ENCODE measurements around the gene PARP1.
"Not testable (repeated sequence)": the region's sequence is repeated elsewhere in the genome, so short reads cannot be mapped to it uniquely, and the experiment has no call there.

The PARP1 gene

GRCh38 chr1:226429858-226430715 is 22.2 kb upstream of the PARP1 start:
- in situ Hi-C loops (cut with MboI; ENCODE audit: low sequenced_read_pairs) = loop anchor here (10.0 kb wide), 1 partner anchor 65 kb away; no protein-coding TSS in a partner anchor

- in situ Hi-C loops (cut with MboI; ENCODE audit: low sequenced_read_pairs) = no loop called here
Measured at GRCh38 chr1:226428791-226429461, 21.0 kb upstream of the PARP1 start.

DNA sequence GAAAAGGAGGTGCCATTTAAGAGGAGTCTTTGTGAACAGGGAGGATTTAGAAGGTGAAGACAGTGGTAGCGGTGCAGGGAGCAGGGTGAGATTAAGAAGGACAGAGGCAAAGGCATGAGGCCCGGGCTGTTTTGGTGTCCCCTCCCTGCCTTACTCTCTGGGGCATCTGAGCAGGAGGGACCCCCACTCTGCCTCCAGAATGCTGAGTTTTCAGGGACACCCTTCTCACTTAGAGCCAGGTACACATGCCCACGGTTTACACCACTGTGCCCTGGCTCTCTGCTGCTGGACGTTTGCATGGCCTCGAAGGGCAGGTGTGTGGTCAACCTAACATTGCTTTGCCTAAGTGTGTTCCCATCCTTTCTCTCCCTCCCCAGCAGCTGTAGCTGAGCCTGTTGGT is 20.5 kb upstream of the PARP1 start:
- in situ Hi-C loops (cut with MboI; ENCODE audit: low sequenced_read_pairs) = no loop called here

GRCh38 chr1:226427131-226427530 is 19.2 kb upstream of the PARP1 start:
- in situ Hi-C loops (cut with MboI; ENCODE audit: low sequenced_read_pairs) = no loop called here

- in situ Hi-C loops (cut with MboI; ENCODE audit: low sequenced_read_pairs) = not testable (repeated sequence)
Measured at GRCh38 chr1:226426395-226426794, 18.5 kb upstream of the PARP1 start.

DNA sequence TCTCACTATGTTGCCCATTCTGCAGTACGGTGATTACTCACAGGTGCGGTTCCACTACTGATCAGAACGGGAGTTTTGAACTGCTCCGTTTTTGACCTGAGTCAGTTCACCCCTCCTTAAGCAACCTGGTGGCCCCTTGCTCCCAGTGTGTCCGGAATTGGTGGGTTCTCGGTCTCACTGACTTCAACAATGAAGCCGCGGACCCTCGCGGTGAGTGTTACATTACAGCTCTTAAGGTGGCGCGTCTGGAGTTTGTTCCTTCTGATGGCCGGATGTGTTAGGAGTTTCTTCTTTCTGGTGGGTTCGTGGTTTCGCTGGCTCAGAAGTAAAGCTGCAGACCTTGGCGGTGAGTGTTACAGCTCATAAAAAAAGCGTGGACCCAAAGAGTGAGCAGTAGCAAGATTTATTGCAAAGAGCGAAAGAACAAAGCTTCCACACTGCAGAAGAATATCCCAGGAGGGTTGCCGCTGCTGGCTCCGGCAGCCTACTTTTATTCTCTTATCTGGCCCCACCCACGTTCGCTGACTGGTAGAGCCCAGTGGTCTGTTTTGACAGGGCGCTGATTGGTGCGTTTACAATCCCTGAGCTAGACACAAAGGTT is 17.6 kb upstream of the PARP1 start:
- in situ Hi-C loops (cut with MboI; ENCODE audit: low sequenced_read_pairs) = no loop called here

DNA sequence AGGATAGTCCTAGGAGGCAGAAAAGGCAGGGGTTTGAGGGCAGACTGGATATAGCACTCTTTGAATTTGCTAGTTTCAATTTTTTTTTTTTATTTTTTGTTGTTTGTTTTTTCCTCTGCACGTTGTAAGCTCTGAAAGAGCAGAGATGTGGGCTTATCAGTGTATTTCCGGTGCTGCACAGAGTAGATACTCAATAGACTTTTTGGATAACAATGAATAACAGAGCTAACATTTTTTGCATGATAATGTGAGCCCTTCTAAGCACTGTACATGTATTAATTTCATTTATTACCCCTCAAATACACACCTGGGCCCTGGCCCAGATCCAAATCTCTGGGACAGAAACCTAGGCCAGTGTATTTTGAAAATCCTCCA is 17.1 kb upstream of the PARP1 start:
- in situ Hi-C loops (cut with MboI; ENCODE audit: low sequenced_read_pairs) = no loop called here

DNA sequence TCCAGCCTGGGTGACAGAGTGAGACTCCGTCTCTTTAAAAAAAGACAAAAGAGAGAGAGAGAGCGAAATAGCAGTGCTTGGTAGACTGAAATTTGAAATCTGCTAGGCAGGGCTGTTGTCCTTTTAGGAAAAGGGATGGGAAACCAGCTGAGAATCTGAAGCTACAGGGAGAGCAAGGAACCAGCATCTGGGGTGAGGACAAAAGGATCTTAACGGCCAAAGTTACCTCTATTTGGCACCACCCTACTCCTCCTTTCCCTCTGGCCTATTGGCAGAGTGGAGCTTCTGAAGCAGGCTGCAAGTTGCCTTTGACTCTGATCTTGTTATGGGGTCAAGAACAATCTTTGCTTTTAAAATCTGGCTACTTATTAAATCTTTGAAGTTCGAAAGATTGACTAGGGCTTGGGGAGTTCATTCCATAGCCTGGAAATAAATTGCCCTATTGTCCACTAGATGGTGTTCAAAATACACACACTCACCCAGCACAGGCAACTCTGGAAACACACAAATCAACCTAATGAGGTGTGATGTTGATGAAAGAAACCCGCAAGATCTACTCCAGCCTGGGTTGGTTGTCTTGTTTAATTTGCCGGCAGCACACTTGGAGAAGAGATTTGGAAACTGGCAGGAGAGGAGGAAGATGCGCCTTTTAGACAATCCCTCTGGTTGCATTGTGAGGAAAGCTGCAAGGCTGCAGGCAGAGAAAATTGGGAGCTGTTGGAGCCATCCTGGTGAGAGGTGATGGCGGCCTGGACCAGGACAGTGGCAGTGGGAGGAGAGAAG is 16.5 kb upstream of the PARP1 start:
- in situ Hi-C loops (cut with MboI; ENCODE audit: low sequenced_read_pairs) = no loop called here

- in situ Hi-C loops (cut with MboI; ENCODE audit: low sequenced_read_pairs) = no loop called here
Measured at GRCh38 chr1:226422478-226422877, 14.6 kb upstream of the PARP1 start.

DNA sequence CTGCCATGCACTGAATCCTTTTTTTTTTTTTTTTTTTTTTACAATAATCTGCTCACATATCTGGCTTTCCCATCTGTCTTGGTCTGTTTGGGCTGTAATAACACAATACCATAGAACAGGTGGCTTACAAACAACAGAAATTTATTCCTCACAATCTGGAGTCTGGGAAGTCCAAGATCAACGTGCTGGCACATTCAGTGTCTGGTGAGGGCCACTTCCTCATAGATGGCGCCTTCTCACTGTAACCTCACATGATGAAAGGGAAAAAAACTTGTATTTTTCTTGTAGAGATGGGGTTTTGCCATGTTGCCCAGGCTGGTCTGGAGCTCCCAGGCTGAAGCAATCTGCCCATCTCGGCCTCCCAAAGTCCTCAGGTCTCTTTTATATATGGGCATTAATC is 13.0 kb upstream of the PARP1 start:
- in situ Hi-C loops (cut with MboI; ENCODE audit: low sequenced_read_pairs) = no loop called here

DNA sequence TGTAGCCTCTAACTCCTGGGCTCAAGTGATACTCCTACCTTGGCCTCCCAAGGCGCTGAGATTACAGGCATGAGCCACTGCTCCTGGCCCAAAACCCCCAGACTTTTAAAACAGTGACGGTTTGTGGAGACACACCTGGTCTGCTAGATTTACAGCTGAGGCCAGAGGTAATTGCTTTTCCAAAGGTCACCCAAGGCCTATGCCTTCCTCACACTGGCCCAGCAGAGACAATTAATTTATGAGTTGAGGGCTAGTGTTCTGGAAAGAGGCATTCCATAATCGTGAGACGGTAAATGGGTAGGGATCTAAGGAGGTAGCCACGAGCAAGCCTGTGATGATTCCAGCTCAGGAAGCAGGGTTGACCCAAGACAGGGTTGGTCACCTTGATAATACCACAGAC is 12.4 kb upstream of the PARP1 start:
- in situ Hi-C loops (cut with MboI; ENCODE audit: low sequenced_read_pairs) = no loop called here

GRCh38 chr1:226419284-226420029 is 11.6 kb upstream of the PARP1 start:
- in situ Hi-C loops (cut with MboI; ENCODE audit: low sequenced_read_pairs) = no loop called here

DNA sequence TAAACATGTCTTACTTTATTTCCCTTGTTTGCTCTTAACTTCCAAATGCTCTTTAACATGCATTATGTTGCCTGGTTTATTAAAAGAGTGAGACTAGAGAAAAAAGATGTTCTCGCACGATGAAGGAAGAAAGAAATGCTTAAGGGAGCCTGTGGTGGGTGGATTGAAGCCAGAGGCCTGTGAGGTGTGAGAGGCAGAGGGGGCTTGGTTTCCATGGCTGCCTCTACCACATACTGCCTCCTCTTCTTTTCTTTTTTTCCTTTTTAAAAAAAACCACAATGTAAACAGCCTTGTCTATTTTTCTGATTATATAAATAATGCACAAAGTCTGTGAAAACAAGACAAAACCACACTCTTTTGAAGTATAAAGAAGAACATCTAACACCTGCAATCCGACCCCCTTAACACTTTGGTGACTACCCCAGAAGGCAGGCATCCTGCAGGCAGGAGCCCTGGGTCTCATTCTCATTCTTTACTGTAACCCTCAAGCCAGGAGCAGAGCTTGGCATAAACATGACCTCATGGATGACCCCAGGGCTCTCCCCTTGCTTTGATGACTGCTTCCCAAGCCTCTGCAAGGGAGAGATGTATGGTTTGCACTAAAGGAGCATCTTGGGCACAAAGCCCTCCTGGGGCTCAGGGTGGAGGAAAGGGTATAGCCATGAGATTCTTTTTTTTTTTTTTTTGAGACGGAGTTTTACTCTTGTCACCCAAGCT is 10.1 kb upstream of the PARP1 start:
- in situ Hi-C loops (cut with MboI; ENCODE audit: low sequenced_read_pairs) = no loop called here

GRCh38 chr1:226417350-226417749 is 9.5 kb upstream of the PARP1 start:
- in situ Hi-C loops (cut with MboI; ENCODE audit: low sequenced_read_pairs) = no loop called here

DNA sequence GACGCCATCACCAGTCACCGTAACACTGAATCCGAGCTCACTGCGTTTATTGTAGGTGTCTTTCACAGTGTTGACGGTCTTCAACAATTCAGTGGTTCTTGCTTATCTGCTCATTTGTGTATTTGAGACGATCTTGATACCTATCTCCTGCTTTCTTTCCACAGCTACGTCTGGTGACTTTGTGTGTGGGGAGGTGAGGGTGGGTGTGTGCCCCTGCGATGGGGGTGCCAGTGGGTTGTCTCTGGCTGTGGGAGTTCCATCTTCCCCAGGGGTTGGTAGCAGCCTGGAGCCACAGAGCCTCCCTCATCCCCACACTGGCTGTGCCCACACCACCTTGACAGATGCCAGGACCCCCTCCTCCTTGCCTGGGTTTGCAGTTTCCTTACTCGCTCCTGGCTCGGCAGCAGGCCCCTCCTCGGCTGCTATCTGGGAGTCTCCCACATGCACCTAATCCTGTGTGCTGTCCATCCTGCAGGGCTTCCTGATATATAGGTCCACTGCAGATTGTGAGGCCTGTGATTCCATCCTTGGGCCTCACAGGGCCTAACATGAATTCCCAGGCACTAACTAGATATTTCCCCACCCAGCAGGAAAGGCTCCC is 6.3 kb upstream of the PARP1 start:
- in situ Hi-C loops (cut with MboI; ENCODE audit: low sequenced_read_pairs) = no loop called here

GRCh38 chr1:226411619-226412018 is 3.7 kb upstream of the PARP1 start:
- in situ Hi-C loops (cut with MboI; ENCODE audit: low sequenced_read_pairs) = no loop called here

DNA sequence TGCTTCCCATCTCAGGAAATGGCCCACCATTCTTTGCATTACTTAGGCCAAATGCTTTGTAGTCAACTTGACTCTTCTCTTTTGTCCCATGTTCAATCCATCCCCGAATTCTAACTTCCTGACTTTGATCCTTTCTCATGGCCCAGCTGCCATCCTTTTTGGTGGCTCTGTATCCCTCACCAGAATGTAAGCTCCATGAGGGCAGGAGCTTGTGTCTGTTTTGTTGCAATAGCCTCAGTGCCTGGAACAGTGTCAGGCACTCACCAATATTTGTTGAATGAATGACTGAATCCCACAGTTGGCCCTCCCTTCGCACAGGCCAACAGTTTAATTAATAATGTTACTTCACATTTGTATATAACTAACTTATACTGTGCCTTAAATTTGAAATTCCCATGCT is 3.1 kb upstream of the PARP1 start:
- in situ Hi-C loops (cut with MboI; ENCODE audit: low sequenced_read_pairs) = no loop called here

DNA sequence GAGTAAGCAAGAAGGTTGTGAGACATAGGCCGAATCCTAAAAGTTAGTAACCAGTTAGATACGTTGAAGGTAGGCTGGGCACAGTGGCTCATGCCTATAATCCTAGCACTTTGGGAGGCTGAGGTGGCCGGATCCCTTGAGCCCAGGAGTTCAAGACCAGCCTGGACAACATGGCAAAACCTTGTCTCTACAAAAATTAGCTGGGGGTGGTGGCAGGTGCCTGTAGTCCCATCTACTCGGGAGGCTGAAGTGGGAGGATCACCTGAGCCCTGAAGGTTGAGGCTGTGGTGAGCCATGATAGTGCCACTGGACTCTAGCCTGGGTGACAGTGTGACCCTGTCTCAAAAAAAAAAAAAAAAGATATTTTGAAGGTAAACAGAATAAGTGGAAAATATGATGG is 1.5 kb upstream of the PARP1 start:
- in situ Hi-C loops (cut with MboI; ENCODE audit: low sequenced_read_pairs) = no loop called here
